ENCODE results near the gene CIC. TPM values are rescaled to one million over a fixed set of nuclear protein-coding genes. Genes with fewer than 3 reads are reported as not detected.
A peak's percentile ranks its signal among the peaks of the same experiment; 100 is the strongest.

The CIC gene
- total and polyA plus RNA-seq, 9 of the 15 experiments (the other 6 are each of a cell fraction or from before 2014, with no cell fraction given), result 0.07 to 44.7 (median 8.6) TPM

- TF ChIP-seq ZNF668 (CRISPR knock-in tag; IDR thresholded peaks at IDR 0.05) (no peak), CREB3L1 (IDR thresholded peaks at IDR 0.05; ENCODE audit: borderline replicate concordance, low read depth) (peak; percentile 94), REST (IDR thresholded peaks at IDR 0.05; ENCODE audit: borderline replicate concordance) (peak; percentile 51; the same call in 1 of the 2 replicates), REST (CRISPR knock-in tag; IDR thresholded peaks at IDR 0.05; ENCODE audit: low read depth) (peak; percentile 72), MAFF (IDR thresholded peaks at IDR 0.05; ENCODE audit: low read length) (no peak), NR2F6 (CRISPR knock-in tag; IDR thresholded peaks at IDR 0.05) (0 out of 2 replicates have a peak, but pooled peaks have one; percentile 31), ZNF121 (CRISPR knock-in tag; conservative IDR thresholded peaks at IDR 0.05) (no peak), ZBTB34 (CRISPR knock-in tag; IDR thresholded peaks at IDR 0.05) (no peak), FOXO4 (CRISPR knock-in tag; IDR thresholded peaks at IDR 0.05) (no peak)
Observed at GRCh38 chr19:42244347-42245220, 24.5 kb upstream of the CIC start (continued).
